Measurements from ENCODE around the gene FAM184B.

The FAM184B gene

DNA sequence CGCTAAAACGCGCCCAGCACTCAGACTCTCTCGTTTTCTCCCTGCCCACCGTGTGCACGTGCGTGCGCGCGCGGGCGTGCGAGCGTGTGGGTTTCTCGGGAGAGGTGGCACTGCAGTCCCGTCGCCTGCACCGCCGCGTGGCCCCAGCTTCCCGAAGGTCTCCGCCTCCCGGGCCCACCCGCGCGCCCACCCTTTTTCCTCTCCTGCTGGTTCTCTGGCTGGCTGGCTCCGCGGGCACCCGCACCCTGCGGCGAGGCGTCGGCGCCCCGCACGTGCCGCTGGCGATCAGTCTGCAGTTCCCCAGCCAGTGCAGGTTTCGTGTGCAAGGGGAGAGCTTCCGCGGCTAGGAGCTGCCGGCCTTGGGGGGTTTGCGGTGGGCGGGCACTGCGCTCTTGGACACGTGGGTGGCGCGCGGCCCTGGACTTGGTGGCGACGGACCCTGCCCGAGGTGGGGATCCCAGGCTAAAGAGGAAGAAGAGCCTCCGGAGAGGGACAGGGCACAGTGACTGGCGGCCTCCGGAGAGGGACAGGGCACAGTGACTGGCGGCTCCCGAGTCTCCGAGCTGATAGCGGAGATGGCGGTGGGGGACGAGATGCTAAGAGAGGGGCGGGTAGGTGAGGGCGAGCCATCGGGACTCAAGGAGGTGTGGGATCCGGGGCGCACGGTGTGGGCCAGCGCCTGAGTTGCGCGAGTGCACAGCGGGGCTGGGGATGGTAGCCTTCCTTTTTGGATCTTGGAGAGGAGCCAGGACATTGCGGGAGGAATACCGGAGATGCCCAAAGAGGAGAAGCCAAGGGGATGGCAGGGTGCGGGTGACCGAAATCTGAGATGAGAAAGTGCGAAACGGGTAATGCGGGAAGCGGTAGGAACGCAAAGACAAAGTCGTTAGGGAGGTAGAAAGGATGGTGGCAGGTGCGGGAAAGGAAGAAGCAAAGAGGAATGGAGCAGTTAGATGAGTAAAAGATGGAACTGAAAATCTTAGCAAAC is at the start of gene FAM184B:
FAM184B (minus strand) TSS at position 322 of the 988 bp plus-strand sequence. CDS start 322 bp downstream, outside the sequence.
- DNase-seq: no peak

DNA sequence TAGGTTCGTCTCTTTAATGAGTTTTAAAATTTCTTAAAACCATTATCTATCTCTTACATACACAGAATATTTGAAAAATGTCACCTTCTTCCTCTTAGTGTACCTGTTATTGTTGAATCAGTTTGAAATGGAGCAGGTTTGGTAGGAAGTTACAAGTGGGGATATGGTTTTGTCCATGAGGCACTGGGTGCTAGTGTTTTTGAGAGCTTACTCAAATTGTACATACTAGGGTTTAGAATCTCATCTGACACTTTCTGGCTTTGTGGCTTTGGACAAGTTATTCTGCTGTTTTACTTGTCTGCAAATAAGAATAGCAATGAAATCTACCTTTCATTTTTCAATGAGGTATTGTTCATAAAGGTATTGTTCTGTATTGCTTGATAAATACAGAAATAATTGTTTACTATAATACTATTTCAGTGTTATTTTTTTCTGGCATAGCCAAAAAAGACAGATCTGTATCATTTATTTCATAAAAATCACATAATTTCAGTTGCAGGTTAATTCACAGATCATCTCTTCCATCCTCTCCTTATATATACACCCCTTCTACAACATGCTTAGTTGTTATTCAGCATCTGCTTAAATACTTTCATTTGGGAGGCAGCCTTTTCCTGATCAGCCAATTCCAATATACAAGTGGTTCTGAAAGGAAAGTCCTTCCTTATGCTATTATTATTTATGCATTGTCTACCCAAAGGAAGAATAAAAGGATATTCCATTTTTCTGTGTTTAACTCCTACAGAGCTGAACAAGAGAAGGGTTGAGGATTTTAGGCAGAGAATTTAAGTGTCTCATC is 42.6 kb upstream of the FAM184B start:
- no peak for DNase-seq

DNA sequence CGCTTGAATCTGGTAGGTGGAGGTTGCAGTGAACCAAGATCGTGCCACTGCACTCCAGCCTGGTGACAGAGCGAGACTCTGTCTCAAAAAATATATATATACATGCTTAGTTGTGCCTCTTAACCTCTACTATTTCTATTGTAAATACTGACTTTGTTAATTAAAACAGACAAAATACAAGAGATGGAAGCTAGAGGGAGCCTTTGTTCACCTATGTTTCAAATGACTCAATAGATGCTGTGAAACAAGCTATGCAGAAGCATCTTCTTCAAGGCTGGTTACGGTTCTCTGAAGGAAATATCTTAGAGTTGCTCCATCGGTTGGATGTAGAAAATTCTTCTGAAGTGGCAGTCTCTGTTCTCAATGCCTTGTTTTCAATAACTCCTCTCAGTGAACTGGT is 35.6 kb upstream of the FAM184B start:
- no peak for DNase-seq

DNA sequence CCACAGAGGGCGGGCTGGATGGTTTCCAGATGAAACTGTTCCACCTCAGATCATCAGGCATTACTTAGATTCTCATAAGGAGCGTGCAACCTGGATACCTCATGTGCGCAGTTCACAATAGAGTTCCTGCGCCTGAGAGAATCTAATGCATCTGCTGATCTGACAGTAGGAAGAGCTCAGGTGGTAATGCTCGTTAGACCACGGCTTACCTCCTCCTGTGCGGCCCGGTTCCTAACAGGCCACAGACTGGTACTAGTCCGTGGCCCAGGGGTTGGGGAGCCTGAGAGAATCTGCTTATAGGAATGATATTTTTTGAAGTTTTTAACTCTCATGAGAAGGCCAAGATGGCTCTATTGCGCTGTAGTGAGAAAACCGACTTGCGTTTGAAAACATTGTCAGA is 34.7 kb upstream of the FAM184B start:
- DNase-seq: no peak

DNA sequence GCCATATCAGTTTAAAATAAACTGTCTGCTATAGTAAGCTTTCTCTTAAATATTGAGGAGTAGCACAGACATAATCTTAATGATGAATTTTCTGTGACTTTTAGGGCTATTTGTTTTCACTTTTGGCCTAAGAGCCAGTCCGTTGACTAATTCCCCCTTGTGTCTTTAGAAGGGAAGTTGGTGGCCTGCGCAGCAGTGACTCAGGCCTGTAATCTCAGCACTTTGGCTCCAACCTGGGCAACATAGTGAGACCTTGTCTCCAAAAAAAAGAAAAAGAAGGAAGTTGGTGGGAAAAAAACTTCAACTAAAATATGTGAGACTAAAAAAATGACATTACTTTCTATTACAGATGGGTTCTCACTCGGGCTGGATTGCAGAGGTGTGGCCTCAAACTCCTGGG is 32.7 kb upstream of the FAM184B start:
- no peak for DNase-seq

DNA sequence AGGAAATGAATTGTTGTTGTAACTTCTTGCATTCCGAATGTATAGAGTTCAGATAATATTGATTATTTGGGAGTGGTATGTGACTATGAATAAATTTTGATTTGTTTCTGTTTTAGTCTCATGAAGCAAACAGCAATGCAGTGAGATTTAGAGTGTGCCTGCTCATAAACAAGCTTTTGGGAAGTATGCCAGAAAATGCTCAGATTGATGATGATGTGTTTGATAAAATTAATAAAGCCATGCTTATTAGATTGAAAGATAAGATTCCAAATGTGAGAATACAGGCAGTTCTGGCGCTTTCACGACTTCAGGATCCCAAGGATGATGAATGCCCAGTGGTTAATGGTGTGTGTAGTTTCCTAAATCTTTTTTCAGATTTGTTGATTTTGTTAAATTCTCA is 31.4 kb upstream of the FAM184B start:
- no peak for DNase-seq

DNA sequence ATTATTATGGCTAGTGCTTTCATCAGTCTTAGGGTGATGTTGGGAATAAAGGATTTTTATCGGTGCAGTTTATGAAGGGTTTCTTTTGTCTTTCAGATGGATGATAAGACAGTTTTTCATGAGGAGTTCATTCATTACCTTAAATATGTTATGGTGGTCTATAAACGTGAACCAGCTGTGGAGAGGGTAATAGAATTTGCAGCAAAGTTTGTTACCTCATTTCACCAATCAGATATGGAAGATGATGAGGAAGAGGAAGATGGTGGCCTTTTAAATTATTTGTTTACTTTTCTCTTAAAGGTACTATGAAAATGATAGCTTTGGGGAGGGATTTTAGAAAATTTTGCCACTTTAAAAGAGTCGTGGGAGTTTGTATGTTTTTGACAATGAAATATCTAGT is 30.7 kb upstream of the FAM184B start:
- no peak for DNase-seq

DNA sequence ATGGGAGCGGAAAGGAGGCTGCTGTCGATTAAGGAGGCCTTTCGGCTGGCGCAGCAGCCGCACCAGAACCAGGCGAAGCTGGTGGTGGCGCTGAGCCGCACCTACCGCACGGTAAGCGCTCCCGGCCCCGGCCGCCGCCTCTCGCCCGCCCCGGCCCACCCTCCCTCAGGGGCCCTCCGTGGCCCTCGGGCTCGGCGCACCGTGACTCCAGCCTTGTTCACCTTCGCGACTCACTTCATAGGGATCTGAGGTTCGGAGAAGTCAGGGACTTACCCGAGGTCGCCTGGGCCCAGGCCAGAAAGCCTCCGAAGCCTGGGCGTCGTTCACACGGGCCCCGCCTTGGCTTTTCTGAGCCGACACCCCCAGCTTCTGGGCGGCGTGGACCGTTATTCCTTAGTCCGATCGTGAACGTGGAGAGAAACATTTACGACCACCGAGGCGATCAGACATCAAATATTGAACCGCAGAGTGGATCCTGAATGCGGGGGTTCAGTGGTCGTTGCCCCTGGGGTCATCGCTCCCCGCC is 29.7 kb upstream of the FAM184B start:
- no peak for DNase-seq

DNA sequence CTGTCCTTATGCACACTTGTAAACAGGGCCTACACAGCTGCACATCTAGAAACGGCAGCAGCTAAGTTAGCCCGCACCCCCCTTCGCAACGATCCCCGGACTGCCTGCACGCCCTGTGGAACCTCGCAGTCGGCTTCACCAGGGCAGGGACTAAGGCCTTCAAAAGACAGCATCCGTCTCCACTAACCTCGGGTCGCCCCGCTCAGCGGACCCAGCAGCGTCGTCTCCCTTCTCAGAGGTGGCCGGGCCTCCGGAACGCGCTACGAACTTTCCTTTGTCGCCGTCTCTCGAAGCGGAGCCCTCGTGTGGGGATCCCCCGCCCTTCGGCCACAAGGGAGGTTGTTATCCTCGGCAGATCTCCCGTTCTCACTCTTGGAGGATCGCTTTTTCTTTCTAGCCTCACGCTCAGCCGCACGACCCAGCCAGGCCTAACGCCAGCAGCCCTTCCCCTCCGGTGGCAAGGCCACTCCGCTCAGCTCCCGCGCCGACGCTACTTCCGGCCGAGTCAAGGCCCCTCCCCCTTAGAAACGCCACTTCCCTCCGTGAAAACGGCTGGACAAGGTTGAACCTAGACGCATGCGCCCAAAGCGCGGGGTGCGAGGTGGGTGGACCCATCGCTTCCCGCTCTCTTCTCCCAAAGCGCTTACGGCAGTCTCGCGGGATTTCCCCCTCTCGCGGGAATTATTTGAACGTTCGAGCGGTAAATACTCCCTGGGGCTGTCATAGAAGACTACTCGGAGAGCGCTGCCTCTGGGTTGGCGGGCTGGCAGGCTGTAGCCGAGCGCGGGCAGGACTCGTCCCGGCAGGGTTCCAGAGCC is 29.0 kb upstream of the FAM184B start, which contains the start of the genes DCAF16 and NCAPG:
DCAF16 (minus strand) TSS at position 498 of the 818 bp plus-strand sequence. CDS start 6,616 bp downstream, outside the sequence.
NCAPG (plus strand) TSS at position 720 of the 818 bp plus-strand sequence. CDS start 99 bp downstream, outside the sequence.
- peak; percentile 98 for DNase-seq

DNA sequence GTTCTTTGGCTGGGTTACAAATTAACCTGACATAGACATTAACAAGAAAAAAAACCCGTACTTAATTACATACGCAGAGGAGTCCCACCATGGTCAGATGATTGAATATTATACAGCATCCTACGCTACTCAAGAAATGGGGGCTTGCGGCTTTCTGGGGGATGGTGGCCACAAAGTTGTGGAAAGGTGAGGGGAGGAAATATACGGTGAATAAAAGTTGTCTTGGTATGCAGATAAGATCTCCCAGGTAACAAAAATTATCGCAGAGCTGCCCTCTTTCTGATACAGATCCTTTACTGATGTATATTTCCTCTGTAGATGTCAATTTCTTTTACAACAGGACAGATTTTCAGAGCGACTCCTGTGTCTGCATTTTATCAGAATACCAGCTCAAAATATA is 28.2 kb upstream of the FAM184B start:
- no peak for DNase-seq

DNA sequence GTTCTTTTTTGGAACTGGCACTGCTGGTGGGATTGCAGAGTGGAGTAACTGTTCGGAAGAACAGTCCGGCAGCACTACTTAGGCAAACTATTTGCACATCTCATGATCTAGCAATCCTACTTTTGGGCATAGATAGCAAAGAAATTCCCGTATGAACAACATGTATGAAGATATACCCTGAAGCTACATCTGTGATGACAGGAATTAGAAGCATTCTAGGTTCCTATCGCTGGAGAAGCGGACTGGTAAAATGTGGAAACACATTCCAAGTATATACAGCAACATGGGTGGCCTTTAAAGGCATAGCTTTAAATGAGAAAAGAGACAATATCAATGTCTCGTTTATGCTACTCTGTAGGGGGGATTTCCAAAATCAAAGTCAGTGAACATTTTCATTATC is 26.0 kb upstream of the FAM184B start:
- DNase-seq: no peak

DNA sequence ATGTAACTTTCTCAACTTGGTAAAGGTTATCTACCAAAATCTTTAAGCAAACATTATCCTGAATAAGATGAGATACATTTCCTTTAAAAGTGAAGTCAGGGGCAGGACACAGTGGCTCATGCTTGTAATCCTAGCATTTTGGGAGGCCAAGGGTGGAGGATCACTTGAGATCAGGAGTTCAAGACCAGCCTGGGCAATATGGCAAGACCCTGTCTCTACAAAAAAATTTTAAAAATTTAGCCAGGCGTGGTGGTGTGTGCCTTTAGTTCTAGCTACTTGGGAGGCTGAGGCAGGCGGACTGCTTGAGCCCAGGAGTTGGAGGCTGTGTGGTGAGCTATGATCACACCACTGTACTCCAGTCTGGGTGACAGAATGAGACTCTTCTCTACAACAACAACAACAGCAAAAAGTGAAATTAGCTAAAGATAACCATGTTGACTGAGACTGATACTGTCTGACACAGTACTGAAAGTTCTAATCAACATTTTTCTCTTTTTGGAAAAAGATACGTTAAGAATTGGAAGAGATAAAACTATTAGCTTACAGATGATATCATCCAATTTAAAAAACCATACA is 24.2 kb upstream of the FAM184B start:
- no peak for DNase-seq

DNA sequence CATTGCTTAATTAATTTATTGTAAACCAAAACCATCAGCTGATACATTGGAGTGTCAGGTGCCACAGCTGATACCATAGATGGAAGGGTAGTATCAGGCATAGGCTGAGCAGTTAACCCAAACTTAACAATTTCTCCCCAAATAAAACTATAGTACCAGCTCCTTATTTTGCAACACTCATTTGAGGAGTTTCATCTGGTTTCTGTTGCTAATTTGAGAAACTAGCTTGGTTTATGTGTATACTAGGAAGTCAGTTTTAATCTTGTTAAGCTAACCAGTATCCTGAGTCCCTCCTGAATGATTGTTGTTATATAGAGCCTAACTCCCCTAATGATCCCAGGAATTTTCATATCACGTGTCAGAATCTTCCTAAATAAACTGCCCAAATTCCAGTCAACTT is 16.4 kb upstream of the FAM184B start:
- no peak for DNase-seq

DNA sequence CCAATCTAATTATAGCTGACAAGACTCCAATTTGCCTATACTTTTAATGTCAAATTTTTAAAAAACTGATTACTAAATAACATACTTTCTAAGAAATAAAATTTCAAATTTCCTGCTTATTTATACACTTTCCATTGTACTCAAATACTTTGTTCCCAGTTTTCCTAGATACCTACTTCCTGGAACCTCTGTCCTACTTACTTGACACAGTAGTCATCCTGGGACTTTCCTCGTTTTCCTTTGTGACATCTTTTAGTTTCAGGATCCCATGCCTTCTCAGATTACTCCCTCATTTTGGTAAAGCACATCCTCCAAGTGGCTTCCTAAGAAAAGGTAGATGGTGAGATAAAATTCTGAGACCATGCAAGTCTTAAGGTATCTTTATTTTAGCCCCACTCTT is 13.3 kb upstream of the FAM184B start:
- DNase-seq: no peak

DNA sequence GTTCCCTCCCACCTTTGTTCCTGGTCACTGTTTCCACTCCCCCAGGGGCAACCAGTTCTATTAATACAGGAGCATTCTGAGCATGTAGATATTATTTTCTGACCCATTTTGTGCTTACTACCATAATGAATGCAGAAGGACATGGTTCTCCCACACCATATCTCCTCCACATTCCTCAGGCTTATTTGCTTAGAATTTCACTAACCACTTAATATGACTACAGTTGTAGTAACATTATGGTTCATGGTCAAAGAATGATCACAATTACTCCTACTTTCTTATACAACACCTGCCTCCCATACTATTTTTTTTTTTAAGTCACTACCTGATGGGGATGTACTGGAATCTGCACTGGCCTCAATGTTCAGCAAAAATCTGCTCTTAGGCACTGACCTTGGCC is 7.5 kb upstream of the FAM184B start:
- no peak for DNase-seq

DNA sequence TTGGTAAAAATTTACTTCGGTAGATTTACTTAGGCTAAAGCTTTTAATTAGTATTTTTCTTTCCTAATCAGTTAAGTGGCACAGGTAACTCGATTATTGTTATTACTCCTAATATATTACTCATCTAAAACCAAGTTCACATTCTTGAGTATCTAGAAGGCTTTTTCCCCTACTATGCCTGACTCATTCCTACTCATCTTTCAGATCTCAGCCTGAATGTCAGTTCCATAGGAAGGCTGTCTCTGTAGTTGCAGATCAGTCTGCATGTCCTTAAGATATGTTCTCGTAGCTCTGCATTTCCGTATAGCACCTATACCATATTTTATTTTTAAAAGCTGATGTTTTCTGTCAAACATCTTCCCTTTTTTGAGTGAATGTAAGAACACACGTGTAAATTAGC is 5.9 kb upstream of the FAM184B start:
- DNase-seq: no peak

DNA sequence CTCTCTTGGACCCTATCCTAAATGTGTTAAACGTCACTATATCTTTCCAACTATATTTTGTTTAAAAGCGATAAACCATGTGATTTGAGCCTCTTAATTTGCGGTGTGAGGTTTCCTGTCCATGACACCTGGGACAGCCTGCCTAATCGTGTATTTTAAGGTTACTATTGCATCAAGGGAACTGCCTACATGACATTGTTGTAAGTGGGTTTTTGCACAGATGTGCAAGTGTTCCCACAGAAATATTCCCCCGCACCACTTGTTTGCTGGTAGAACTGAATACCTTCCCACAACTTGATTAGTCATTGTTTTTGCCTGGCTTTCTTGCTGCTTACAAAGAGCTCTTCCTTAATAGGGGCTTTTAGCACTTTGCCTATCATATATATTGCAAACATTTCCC is 5.1 kb upstream of the FAM184B start:
- no peak for DNase-seq

DNA sequence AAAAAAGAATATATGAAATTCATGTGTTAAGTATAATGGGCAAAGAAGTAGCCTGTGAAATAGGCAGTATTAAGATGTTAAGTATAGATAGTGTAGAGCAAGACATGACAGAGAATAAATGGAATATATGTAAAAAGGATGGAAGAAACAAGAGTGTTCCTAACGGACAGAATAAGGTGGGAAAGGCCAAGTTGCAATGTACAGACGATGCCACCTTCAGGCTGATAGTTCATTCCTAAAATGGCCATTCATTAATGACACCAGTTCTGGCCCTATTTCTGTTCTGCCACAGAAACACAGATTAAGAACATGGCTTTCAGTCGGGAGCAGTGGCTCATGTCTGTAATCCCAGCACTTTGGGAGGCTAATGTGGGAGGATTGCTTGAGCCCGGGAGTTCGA is 4.4 kb upstream of the FAM184B start:
- DNase-seq: no peak

DNA sequence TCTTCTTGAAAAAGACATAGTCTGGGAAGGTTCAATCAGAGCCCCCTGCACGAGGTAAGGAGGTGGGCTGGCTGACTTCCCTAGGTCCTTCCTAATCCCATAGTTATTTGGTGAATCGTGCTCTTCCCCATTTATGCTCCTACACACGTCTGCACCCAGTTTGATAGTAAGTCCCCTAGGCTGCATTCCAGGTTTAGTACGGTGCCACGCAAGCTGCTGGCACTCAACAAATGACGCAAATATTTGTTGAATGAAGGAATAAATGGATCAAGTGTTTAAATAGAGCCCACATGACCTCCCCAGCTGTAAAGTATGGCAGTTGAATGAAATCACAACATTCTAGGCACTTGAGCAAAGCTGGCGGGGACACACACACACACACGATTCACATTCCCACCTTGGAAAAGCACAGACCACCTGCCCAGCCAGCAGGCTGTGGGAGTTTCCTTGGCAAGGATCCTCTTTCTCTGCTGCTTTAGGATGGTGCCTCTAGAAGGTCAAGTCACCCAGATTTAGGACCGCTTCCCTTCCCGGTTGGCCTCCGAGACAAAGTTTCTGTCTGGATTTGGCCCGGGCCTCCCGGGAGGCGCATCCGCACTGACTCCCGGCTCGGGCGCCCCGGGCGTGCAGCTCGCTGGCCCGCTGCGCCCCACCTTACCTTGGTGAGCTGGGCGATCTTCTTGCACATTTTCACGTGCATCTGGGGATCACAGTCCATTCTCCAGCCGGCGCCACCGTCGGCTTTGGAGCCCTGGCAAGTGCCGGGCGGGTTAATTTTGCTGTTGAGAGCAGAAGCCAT is 721 bp downstream of the FAM184B start:
- DNase-seq: no peak

DNA sequence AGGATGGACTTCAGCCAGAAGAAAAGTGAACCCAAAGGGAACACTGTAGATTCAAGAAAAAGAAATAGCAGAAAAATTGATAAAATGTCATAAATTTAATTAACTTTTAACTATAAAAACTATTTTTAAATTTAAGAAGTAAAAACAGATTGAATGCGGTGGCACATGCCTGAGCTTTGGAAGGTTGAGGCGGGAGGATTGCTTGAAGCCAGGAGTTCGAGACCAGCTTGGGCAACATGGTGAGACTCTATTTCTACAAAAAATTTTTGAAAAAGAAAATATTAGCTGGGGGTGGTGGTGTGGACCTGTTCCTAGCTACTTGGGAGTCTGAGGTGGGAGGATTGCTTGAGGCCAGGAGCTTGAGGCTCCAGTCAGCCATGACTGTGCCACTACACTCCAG is 3.0 kb downstream of the FAM184B start:
- DNase-seq: no peak

DNA sequence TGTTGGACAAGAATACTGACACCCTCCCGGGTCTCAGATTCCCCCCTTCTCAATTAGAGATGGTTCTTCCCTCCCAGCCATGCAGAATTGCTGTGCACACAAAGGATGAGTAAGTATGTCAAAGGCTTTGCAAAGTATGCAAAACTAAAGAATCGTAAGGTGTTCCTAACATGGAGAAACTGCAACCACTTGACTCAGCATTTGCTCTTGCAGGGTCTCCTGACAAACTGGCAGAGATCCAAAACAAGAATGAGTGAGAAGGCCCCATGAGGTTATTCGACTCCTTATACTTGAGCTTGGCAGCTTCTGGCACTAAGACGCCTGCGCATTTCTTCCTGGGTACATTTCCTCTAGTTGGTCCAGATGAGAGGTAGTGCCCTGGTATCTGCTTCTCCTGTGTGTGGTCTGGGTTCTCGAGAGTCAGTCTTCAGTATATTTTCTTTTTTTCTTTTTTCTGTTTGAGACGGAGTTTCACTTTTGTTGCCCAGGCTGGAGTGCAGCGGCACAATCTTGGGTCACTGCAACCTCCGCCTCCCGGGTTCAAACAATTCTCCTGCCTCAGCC is 8.2 kb downstream of the FAM184B start:
- DNase-seq: no peak
